Activated CD4-positive, alpha-beta memory T cell treated with anti-CD3 and anti-CD28 coated beads for 36 hours (primary cell): ENCODE results near the gene PRUNE1. TPM values are rescaled to one million over a fixed set of nuclear protein-coding genes. Genes with fewer than 3 reads are reported as not detected.

Experiments used
- CTCF ChIA-PET: fragments of 350-600 bp; sonication (Branson Sonifier 250); formaldehyde crosslinking; loops from one replicate; lab custom pipeline; 2021; ENCODE audit warnings: antibody characterized with exemption, inconsistent platforms; lab: Charles Lee
- POLR2A ChIA-PET: fragments of 350-600 bp; sonication (Branson Sonifier 250); formaldehyde crosslinking; loops from one replicate; lab custom pipeline; 2021; ENCODE audit warnings: antibody characterized with exemption; lab: Charles Lee
- DNase-seq: peaks from one replicate; pipeline ENCODE4 v3.0.0-alpha.2; 2020
- H3K27ac Mint-ChIP-seq: one replicate; pipeline ENCODE4 v1.8.0; 2021; ENCODE audit warnings: mixed read lengths
- H3K27me3 Mint-ChIP-seq: one replicate; pipeline ENCODE4 v1.8.0; 2021; ENCODE audit warnings: mixed read lengths
- H3K36me3 Mint-ChIP-seq: one replicate; pipeline ENCODE4 v1.8.0; 2021; ENCODE audit warnings: mixed read lengths
- H3K4me1 Mint-ChIP-seq: one replicate; pipeline ENCODE4 v1.8.0; 2021; ENCODE audit warnings: low read depth, mixed read lengths
- H3K4me3 Mint-ChIP-seq: one replicate; pipeline ENCODE4 v1.8.0; 2021; ENCODE audit warnings: mild to moderate bottlenecking, mixed read lengths
- H3K9me3 Mint-ChIP-seq: one replicate; pipeline ENCODE4 v1.8.0; 2021; ENCODE audit warnings: mixed read lengths
- intact Hi-C: fragments of 100-400 bp; cut with micrococcal nuclease; formaldehyde crosslinking; loops from one replicate; pipeline ENCODE4 v1.15.1; 2023
- total RNA-seq, 2 experiments: library from RNA; stranded (reverse); gene quantifications; one replicate each; pipeline ENCODE4 v1.2.3, GENCODE V29; 2021

Gene PRUNE1
- total RNA-seq, 2 experiments from 2014 or later, result 12.5 to 17.5 TPM

- ChIA-PET CTCF (interaction anchor here (1.0 to 12.0 kb wide), 9 partner anchors 9 to 723 kb away, joined by 3 to 222 read pairs (median 4); partner anchors contain the start of genes GOLPH3L and MINDY1), POLR2A (no interaction called here)
- Mint-ChIP-seq H3K27ac (no peak overlapping the region), H3K27me3 (no peaks in the 10 kb centered on the region), H3K36me3 (no peaks in the 10 kb centered on the region), H3K4me3 (peak overlapping the region; percentile 7), H3K4me1 (peaks cover 33% of the 10 kb centered on the region), H3K9me3 (no peaks in the 10 kb centered on the region)
- intact Hi-C loops, result loop anchor here (2.0 to 10.0 kb wide), 9 partner anchors 17 to 745 kb away; partner anchors contain the start of genes ANP32E, ARNT, CTSS and TARS2
- peak; percentile 92 for DNase-seq
Measured at GRCh38 chr1:150979092-150980056, 28.9 kb upstream of the PRUNE1 start.

GRCh38 chr1:150981177-150981804, 27.0 kb upstream of the PRUNE1 start:
- H3K27ac Mint-ChIP-seq, result no peak overlapping the region
- H3K4me1 Mint-ChIP-seq, result peaks cover 23% of the 10 kb centered on the region
- H3K27me3 Mint-ChIP-seq, result no peaks in the 10 kb centered on the region
- no peak overlapping the region for H3K4me3 Mint-ChIP-seq
- no peaks in the 10 kb centered on the region for H3K36me3 Mint-ChIP-seq
- H3K9me3 Mint-ChIP-seq, result no peaks in the 10 kb centered on the region
- CTCF ChIA-PET, result interaction anchor here (0.8 to 12.0 kb wide), 6 partner anchors 11 to 89 kb away, joined by 3 to 222 read pairs (median 6); partner anchors contain the start of genes C1orf56, GABPB2 and MINDY1
- intact Hi-C loops, result no loop called here
- POLR2A ChIA-PET, result interaction anchor here (1.2 kb wide), 1 partner anchor 11 kb away, joined by 3 read pairs; no protein-coding TSS in a partner anchor
- no peak for DNase-seq

- intact Hi-C loops, result no loop called here
- H3K4me1 Mint-ChIP-seq, result peaks cover 16% of the 10 kb centered on the region
- no peaks in the 10 kb centered on the region for H3K36me3 Mint-ChIP-seq
- H3K27ac Mint-ChIP-seq, result no peak within 1 kb of the TSS
- H3K27me3 Mint-ChIP-seq, result no peaks in the 10 kb centered on the region
- no peaks in the 10 kb centered on the region for H3K9me3 Mint-ChIP-seq
- POLR2A ChIA-PET, result interaction anchor here (1.2 kb wide), 1 partner anchor 11 kb away, joined by 3 read pairs; no protein-coding TSS in a partner anchor
- no peak for DNase-seq
- CTCF ChIA-PET, result interaction anchor here (1.0 to 12.0 kb wide), 5 partner anchors 12 to 66 kb away, joined by 4 to 222 read pairs (median 6); partner anchors contain the start of genes C1orf56 and MINDY1
- no peak within 1 kb of the TSS for H3K4me3 Mint-ChIP-seq
Measured at GRCh38 chr1:150981805-150982712, 26.2 kb upstream of the PRUNE1 start, which contains the start of gene ANXA9. Gene ANXA9 (plus strand): TSS chr1:150982292. CDS start chr1:150983106, 814 bp downstream.

GRCh38 chr1:150985179-150985825, 22.9 kb upstream of the PRUNE1 start:
- CTCF ChIA-PET, result interaction anchor here (1.0 to 2.4 kb wide), 3 partner anchors 11 to 170 kb away, joined by 3 to 11 read pairs (median 7); no protein-coding TSS in a partner anchor
- no peak overlapping the region for H3K27ac Mint-ChIP-seq
- intact Hi-C loops, result no loop called here
- H3K36me3 Mint-ChIP-seq, result no peaks in the 10 kb centered on the region
- H3K27me3 Mint-ChIP-seq, result no peaks in the 10 kb centered on the region
- POLR2A ChIA-PET, result interaction anchor here (0.6 kb wide), 2 partner anchors 21 to 52 kb away, joined by 3 to 4 read pairs; partner anchors contain the start of gene MINDY1
- no peaks in the 10 kb centered on the region for H3K9me3 Mint-ChIP-seq
- H3K4me3 Mint-ChIP-seq, result no peak overlapping the region
- peaks cover 3% of the 10 kb centered on the region for H3K4me1 Mint-ChIP-seq
- no peak for DNase-seq

- intact Hi-C loops, result no loop called here
- no peaks in the 10 kb centered on the region for H3K9me3 Mint-ChIP-seq
- no peak overlapping the region for H3K4me3 Mint-ChIP-seq
- H3K27ac Mint-ChIP-seq, result no peak overlapping the region
- ChIA-PET POLR2A (no interaction called here), CTCF (interaction anchor here (1.5 kb wide), 1 partner anchor 18 kb away, joined by 9 read pairs; no protein-coding TSS in a partner anchor)
- H3K4me1 Mint-ChIP-seq, result peaks cover 3% of the 10 kb centered on the region
- no peak for DNase-seq
- H3K36me3 Mint-ChIP-seq, result no peaks in the 10 kb centered on the region
- no peaks in the 10 kb centered on the region for H3K27me3 Mint-ChIP-seq
Measured at GRCh38 chr1:150987924-150988323, 20.3 kb upstream of the PRUNE1 start.

- CTCF ChIA-PET, result no interaction called here
- Mint-ChIP-seq H3K36me3 (peaks cover 5% of the 10 kb centered on the region), H3K4me1 (peaks cover 8% of the 10 kb centered on the region), H3K27ac (no peak overlapping the region), H3K9me3 (no peaks in the 10 kb centered on the region), H3K4me3 (no peak overlapping the region), H3K27me3 (no peaks in the 10 kb centered on the region)
- intact Hi-C loops, result no loop called here
- POLR2A ChIA-PET, result no interaction called here
- DNase-seq, result no peak
Measured at GRCh38 chr1:150992626-150993025, 15.6 kb upstream of the PRUNE1 start.

- CTCF ChIA-PET, result interaction anchor here (0.6 to 14.0 kb wide), 7 partner anchors 8 to 435 kb away, joined by 3 to 222 read pairs (median 4); partner anchors contain the start of genes ANXA9, CERS2, GOLPH3L and MINDY1
- Mint-ChIP-seq H3K4me1 (peaks cover 8% of the 10 kb centered on the region), H3K27ac (no peak overlapping the region), H3K4me3 (no peak overlapping the region), H3K27me3 (no peaks in the 10 kb centered on the region), H3K9me3 (no peaks in the 10 kb centered on the region), H3K36me3 (peaks cover 7% of the 10 kb centered on the region)
- POLR2A ChIA-PET, result no interaction called here
- DNase-seq, result no peak
- intact Hi-C loops, result no loop called here
Measured at GRCh38 chr1:150994248-150994647, 14.0 kb upstream of the PRUNE1 start.

- H3K36me3 Mint-ChIP-seq, result peaks cover 7% of the 10 kb centered on the region
- ChIA-PET POLR2A (interaction anchor here (0.9 kb wide), 1 partner anchor 11 kb away, joined by 5 read pairs; the partner anchor contains the start of gene MINDY1), CTCF (interaction anchor here (0.6 to 14.0 kb wide), 22 partner anchors 9 to 787 kb away, joined by 3 to 222 read pairs (median 4); partner anchors contain the start of genes ANXA9, CDC42SE1, CERS2 and GOLPH3L)
- no peak for DNase-seq
- intact Hi-C loops, result no loop called here
- no peaks in the 10 kb centered on the region for H3K27me3 Mint-ChIP-seq
- no peak overlapping the region for H3K27ac Mint-ChIP-seq
- H3K9me3 Mint-ChIP-seq, result no peaks in the 10 kb centered on the region
- H3K4me1 Mint-ChIP-seq, result peaks cover 16% of the 10 kb centered on the region
- no peak overlapping the region for H3K4me3 Mint-ChIP-seq
Measured at GRCh38 chr1:150995460-150995859, 12.8 kb upstream of the PRUNE1 start.

- H3K36me3 Mint-ChIP-seq, result peaks cover 7% of the 10 kb centered on the region
- H3K4me1 Mint-ChIP-seq, result peaks cover 18% of the 10 kb centered on the region
- ChIA-PET POLR2A (interaction anchor here (0.9 kb wide), 1 partner anchor 10 kb away, joined by 5 read pairs; the partner anchor contains the start of gene MINDY1), CTCF (interaction anchor here (0.5 to 14.0 kb wide), 29 partner anchors 9 to 739 kb away, joined by 3 to 222 read pairs (median 3); partner anchors contain the start of genes ANXA9, CA14, CDC42SE1 and CERS2)
- H3K4me3 Mint-ChIP-seq, result no peak overlapping the region
- intact Hi-C loops, result loop anchor here (2.0 kb wide), 1 partner anchor 17 kb away; no protein-coding TSS in a partner anchor
- no peaks in the 10 kb centered on the region for H3K9me3 Mint-ChIP-seq
- no peaks in the 10 kb centered on the region for H3K27me3 Mint-ChIP-seq
- DNase-seq, result peak; percentile 41
- H3K27ac Mint-ChIP-seq, result no peak overlapping the region
Measured at GRCh38 chr1:150995896-150996295, 12.4 kb upstream of the PRUNE1 start.
